ENCODE results near the gene TMX1.

The TMX1 gene

GRCh38 chr14:51304941-51305340, 64.9 kb downstream of the TMX1 start:
- no peak for DNase-seq (ENCODE audit: extremely low spot score)
- ChIA-PET CTCF (interaction anchor here (1.3 kb wide), 1 partner anchor 22 kb away, joined by 5 read pairs; no protein-coding TSS in a partner anchor), POLR2A (no interaction called here)
- no peak for TF ChIP-seq CTCF (IDR thresholded peaks at IDR 0.05; ENCODE audit: control extremely low read depth, extremely low read depth, low read depth, missing control alignments)

GRCh38 chr14:51305751-51306150, 65.7 kb downstream of the TMX1 start:
- no peak for TF ChIP-seq CTCF (IDR thresholded peaks at IDR 0.05; ENCODE audit: control extremely low read depth, extremely low read depth, low read depth, missing control alignments)
- DNase-seq (ENCODE audit: extremely low spot score), result no peak
- ChIA-PET CTCF (no interaction called here), POLR2A (no interaction called here)
